Spleen (tissue), 7 donors: ENCODE measurements around the gene GRIA4.

Experiments
- POLR2AphosphoS5 ChIP-seq, 3 donors: sonication (generic); formaldehyde crosslinking; IDR thresholded peaks; one replicate each; pipeline ENCODE4 v1.5.1; 2017; ENCODE audit warnings: antibody characterized with exemption in 3 of 3
- TF ChIP-seq, protein P1 (sequence below), 11 experiments: fragments of 200-600 bp in 7 of 11; fragments of 450-650 bp in 4 of 11; sonication (generic) in 4 of 11; IDR thresholded peaks in 8 of 11; conservative IDR thresholded peaks in 3 of 11; 1 replicate in 7 of 11; 2 replicates in 4 of 11; pipeline versions ENCODE4 v1.4.0 to v1.8.0; 2016 to 2021; ENCODE audit warnings: antibody characterized with exemption in 11 of 11, inconsistent platforms in 4 of 11, mild to moderate bottlenecking in 1 of 11
- donor health status: DM: no; HTN: no; CAD: no; lungs with moderate emphysema.
- donor health status: DM: no; HTN: no; CAD: no.
- donor health status: DM: no; HTN: no; CAD: no.

DNA sequence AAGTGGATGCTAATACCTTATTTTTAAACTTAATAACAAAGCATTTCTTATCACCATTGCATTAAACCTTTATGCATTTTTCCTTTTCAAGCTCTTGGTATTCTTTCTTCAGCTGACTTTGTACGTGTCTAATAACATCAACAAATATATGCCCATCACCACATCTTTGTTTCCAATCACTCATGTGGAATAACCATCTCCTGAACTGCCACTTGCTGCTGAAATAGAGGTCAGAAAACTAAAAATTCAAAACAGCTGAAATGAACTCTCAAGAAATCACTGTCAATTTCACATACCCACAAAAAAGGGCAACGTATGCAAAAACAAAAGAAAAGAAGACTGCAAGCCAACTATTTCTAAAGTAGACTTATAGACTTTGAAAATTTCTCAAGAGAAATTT, 404.7 kb downstream of the GRIA4 start:
- TF ChIP-seq, protein P1, sequence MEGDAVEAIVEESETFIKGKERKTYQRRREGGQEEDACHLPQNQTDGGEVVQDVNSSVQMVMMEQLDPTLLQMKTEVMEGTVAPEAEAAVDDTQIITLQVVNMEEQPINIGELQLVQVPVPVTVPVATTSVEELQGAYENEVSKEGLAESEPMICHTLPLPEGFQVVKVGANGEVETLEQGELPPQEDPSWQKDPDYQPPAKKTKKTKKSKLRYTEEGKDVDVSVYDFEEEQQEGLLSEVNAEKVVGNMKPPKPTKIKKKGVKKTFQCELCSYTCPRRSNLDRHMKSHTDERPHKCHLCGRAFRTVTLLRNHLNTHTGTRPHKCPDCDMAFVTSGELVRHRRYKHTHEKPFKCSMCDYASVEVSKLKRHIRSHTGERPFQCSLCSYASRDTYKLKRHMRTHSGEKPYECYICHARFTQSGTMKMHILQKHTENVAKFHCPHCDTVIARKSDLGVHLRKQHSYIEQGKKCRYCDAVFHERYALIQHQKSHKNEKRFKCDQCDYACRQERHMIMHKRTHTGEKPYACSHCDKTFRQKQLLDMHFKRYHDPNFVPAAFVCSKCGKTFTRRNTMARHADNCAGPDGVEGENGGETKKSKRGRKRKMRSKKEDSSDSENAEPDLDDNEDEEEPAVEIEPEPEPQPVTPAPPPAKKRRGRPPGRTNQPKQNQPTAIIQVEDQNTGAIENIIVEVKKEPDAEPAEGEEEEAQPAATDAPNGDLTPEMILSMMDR (IDR thresholded peaks at IDR 0.05 in 8 of 11, conservative IDR thresholded peaks at IDR 0.05 in 3 of 11), result no peak
- TF ChIP-seq POLR2AphosphoS5 (IDR thresholded peaks at IDR 0.05), result no peak
